Retinal pigment epithelial cell (primary cell): ENCODE results near the gene NCOA1.

Experiments
- DNase-seq: peaks from one replicate; pipeline ENCODE4 v3.0.0-alpha.2; 2010; ENCODE audit warnings: low read depth
- H3K4me3 ChIP-seq: 2 replicates; pipeline ENCODE4 v1.5.1; 2011; ENCODE audit warnings: mild to moderate bottlenecking, low read length, control low read depth, moderate library complexity
- CTCF ChIP-seq: conservative IDR thresholded peaks from 2 replicates; pipeline ENCODE4 v1.5.1; 2011; ENCODE audit warnings: low read depth, low read length, control low read depth, inconsistent platforms

NCOA1 gene

GRCh38 chr2:24721470-24721869, 230.4 kb downstream of the NCOA1 start:
- DNase-seq, result peak; percentile 91
- no peak overlapping the region for H3K4me3 ChIP-seq

GRCh38 chr2:24722141-24722790, 231.2 kb downstream of the NCOA1 start:
- TF ChIP-seq CTCF, result no peak
- H3K4me3 ChIP-seq, result no peak overlapping the region
- DNase-seq, result no peak

More at GRCh38 chr2:24721470-24721869, 230.4 kb downstream of the NCOA1 start:
- TF ChIP-seq CTCF, result no peak

- DNase-seq, result no peak
- no peak for TF ChIP-seq CTCF
- no peak overlapping the region for H3K4me3 ChIP-seq
These were observed 232.1 kb downstream of the NCOA1 start for GRCh38 chr2:24723191-24723590.

- DNase-seq, result no peak
- H3K4me3 ChIP-seq, result no peak overlapping the region
- no peak for TF ChIP-seq CTCF
These were observed 232.6 kb downstream of the NCOA1 start for GRCh38 chr2:24723665-24724064.

GRCh38 chr2:24724111-24724775, 233.2 kb downstream of the NCOA1 start:
- no peak for DNase-seq
- no peak overlapping the region for H3K4me3 ChIP-seq
- no peak for TF ChIP-seq CTCF

GRCh38 chr2:24725956-24726355, 234.9 kb downstream of the NCOA1 start:
- no peak for TF ChIP-seq CTCF
- H3K4me3 ChIP-seq, result no peak overlapping the region
- DNase-seq, result no peak

GRCh38 chr2:24730481-24730880, 239.4 kb downstream of the NCOA1 start:
- H3K4me3 ChIP-seq, result no peak overlapping the region
- DNase-seq, result no peak
- no peak for TF ChIP-seq CTCF
